ENCODE data around the gene STARD10. TPM values are rescaled to one million over a fixed set of nuclear protein-coding genes. Genes with fewer than 3 reads are reported as not detected.

STARD10 gene
- total and polyA plus RNA-seq, 2 donors (not counting 3 experiments of a cell fraction or from before 2014, with no cell fraction given) = 16.1 to 22.5 TPM

DNA sequence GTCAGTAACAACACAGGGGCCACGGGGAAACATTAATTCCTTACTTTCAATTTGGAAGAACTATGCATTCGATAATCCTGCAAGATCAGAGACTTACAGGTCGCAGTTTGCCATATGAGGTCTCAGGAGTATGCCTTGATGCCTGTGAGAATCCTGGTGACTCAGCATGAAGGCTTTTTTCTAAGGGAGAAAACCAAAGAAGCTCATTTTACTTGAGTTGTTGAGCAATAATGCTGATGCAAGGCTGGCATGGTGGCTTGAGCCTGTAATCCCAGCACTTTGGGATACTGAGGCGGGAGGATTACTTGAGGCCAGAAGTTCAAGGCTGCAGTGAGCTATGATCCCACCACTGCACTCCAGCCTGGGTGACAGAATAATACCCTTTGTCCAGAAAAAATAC, 46.9 kb upstream of the STARD10 start:
- no TSS peak for BruUV-seq (replicated peaks)
- Histone ChIP-seq H3K79me2 (ENCODE audit: control insufficient read depth, insufficient read depth, low read length) (no peaks in the 10 kb centered on the region), H3K4me1 (ENCODE audit: control insufficient read depth, extremely low read depth, insufficient read depth, low read length) (peaks cover 11% of the 10 kb centered on the region), H3K9ac (replicated peaks; ENCODE audit: extremely low read depth, insufficient read depth, low read length) (no peak overlapping the region), H3K27ac (ENCODE audit: insufficient read depth, low read depth, low read length) (no peak overlapping the region), H3K4me2 (ENCODE audit: insufficient read depth, low read length) (no peak overlapping the region), H3K9me3 (replicated peaks; ENCODE audit: control insufficient read depth, insufficient read depth, low read length) (no peaks in the 10 kb centered on the region), H3K27me3 (ENCODE audit: control insufficient read depth in 2 of 2, insufficient read depth in 2 of 2, low read length in 2 of 2) (no peaks in the 10 kb centered on the region), H3K36me3 (ENCODE audit: control insufficient read depth in 2 of 2, extremely low read depth in 1 of 2, insufficient read depth in 2 of 2, low read length in 2 of 2) (peaks cover 6 to 29% of the 10 kb centered on the region in 2 experiments), H3K4me3 (replicated peaks in 1 of 3; ENCODE audit: insufficient read depth in 1 of 3, low read depth in 1 of 3, low read length in 3 of 3) (no peak overlapping the region), H2AFZ (ENCODE audit: low read depth, low read length) (no peak overlapping the region), H3K9me1 (replicated peaks; ENCODE audit: control insufficient read depth, extremely low read depth, insufficient read depth, low read length) (no peaks in the 10 kb centered on the region), H4K20me1 (replicated peaks; ENCODE audit: control insufficient read depth, extremely low read depth, insufficient read depth, low read length) (no peaks in the 10 kb centered on the region)
- dilution Hi-C loops (cut with MboI; ENCODE audit: extremely low pct_ligation_motif_present, low sequenced_read_pairs) (no loop called here), intact Hi-C loops (cut with micrococcal nuclease) (no loop called here)
- ChIA-PET POLR2A (no interaction called here), CTCF (interaction anchor here (0.7 to 2.2 kb wide), 11 partner anchors 9 to 566 kb away, joined by 3 to 19 read pairs (median 5); no protein-coding TSS in a partner anchor)
- FAIRE-seq = no peak
- TF ChIP-seq, protein P1, sequence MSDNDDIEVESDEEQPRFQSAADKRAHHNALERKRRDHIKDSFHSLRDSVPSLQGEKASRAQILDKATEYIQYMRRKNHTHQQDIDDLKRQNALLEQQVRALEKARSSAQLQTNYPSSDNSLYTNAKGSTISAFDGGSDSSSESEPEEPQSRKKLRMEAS (IDR thresholded peaks at IDR 0.05; ENCODE audit: insufficient read depth, insufficient read length) = no peak
- TF ChIP-seq, protein P2, sequence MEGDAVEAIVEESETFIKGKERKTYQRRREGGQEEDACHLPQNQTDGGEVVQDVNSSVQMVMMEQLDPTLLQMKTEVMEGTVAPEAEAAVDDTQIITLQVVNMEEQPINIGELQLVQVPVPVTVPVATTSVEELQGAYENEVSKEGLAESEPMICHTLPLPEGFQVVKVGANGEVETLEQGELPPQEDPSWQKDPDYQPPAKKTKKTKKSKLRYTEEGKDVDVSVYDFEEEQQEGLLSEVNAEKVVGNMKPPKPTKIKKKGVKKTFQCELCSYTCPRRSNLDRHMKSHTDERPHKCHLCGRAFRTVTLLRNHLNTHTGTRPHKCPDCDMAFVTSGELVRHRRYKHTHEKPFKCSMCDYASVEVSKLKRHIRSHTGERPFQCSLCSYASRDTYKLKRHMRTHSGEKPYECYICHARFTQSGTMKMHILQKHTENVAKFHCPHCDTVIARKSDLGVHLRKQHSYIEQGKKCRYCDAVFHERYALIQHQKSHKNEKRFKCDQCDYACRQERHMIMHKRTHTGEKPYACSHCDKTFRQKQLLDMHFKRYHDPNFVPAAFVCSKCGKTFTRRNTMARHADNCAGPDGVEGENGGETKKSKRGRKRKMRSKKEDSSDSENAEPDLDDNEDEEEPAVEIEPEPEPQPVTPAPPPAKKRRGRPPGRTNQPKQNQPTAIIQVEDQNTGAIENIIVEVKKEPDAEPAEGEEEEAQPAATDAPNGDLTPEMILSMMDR (IDR thresholded peaks at IDR 0.05; ENCODE audit: extremely low read depth in 1 of 2, insufficient read depth in 1 of 2, low read depth in 1 of 2, low read length in 2 of 2) = no peak
- TF ChIP-seq FOS (IDR thresholded peaks at IDR 0.05; ENCODE audit: borderline replicate concordance, insufficient read depth, low read length) = no peak
- no peak for TF ChIP-seq POLR2AphosphoS5 (IDR thresholded peaks at IDR 0.05; ENCODE audit: insufficient read depth, low read depth, low read length)
- no peak for TF ChIP-seq GATA2 (IDR thresholded peaks at IDR 0.05; ENCODE audit: insufficient read depth, insufficient read length, low read depth, low read length)
- TF ChIP-seq MYC (IDR thresholded peaks at IDR 0.05; ENCODE audit: low read depth, low read length) = no peak
- TF ChIP-seq EZH2 (IDR thresholded peaks at IDR 0.05; ENCODE audit: borderline replicate concordance, low read depth, low read length, severe bottlenecking) = no peak
- no peak for TF ChIP-seq POLR2A (IDR thresholded peaks at IDR 0.05; ENCODE audit: low read depth, low read length)
- TF ChIP-seq JUN (IDR thresholded peaks at IDR 0.05; ENCODE audit: borderline replicate concordance, insufficient read depth, insufficient read length, low read depth) = no peak
- DNase-seq (ENCODE audit: low read depth, low spot score) = no peak
